ENCODE measurements around the gene SF3B2.
"Not testable (repeated sequence)": the region's sequence is repeated elsewhere in the genome, so short reads cannot be mapped to it uniquely, and the experiment has no call there.

SF3B2 gene

DNA sequence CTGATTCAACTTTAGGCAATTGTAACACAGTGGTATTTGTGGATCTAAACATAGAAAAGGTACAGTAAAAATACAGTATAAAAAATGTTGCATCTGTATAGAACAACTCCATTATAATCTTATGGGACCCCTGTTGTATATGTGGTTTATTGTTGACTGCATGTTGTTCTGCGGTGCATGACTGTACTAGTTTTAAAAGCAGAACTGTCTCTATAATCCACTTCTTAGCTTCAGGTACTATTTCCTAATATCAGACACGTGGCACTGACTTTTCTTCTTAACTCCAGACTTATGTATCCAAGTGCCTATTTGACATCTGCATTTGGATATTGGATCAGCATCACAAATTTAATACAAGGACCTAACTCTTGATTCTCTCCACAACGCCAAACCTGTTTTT, 59.0 kb downstream of the SF3B2 start:
- DNase-seq (ENCODE audit: low read depth), result no peak

- peak; percentile 15 for DNase-seq (ENCODE audit: low read depth)
These were observed 59.9 kb downstream of the SF3B2 start for GRCh38 chr11:66112041-66112491.

GRCh38 chr11:66112601-66113499, 60.7 kb downstream of the SF3B2 start:
- peak; percentile 97 for DNase-seq (ENCODE audit: low read depth)

DNA sequence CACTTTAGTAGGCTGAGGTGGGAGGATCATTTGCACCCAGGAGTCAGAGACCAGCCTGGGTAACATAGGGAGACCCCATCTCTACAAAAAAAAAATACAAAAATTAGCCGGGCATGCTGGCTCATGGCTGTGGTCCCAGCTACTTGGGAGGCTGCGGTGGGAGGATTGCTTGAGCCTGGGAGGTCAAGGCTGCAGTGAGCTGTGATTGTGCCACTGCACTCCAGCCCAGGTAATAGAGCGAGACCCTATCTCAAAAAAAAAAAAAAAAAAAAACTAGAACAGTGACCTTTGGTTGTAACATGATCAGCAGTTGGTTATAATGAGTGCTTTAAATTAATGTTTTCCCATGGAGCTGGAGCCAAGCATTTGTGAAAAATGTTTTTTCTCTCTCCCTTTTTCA, 62.8 kb downstream of the SF3B2 start:
- not testable (repeated sequence) for DNase-seq (ENCODE audit: low read depth)

DNA sequence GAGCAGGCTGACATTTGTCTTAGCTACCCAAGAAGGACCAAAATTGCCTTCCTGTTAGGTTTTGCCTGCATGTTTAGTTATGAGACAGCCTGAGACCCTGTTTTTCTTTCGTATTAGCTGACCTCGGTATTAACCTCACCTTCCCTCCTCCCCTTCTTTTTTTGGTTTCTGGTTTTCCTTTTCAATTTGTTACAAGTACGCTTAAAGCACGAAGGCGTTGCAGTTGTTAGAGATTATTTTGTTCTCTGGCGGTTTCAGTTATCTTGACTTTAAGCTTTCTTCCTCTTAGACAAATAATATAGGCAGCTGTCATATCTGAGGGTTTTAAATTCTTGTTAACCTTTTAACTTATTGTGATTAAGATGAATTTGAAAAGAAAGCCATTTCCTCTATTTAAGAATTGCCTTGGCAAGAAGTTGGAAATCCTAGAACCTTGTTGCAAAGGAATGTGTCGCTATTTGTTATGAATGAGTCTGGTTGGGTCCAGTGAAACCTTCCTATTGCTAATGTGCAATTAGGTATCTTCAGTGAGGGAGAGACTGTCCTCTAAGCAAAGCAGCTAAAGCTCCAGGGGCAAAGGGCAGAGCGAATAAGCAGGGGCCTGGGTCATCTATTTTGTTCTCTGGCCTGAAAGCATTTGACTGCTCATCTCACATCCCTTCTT, 63.6 kb downstream of the SF3B2 start:
- no peak for DNase-seq (ENCODE audit: low read depth)

GRCh38 chr11:66116576-66117361, 64.6 kb downstream of the SF3B2 start:
- DNase-seq (ENCODE audit: low read depth), result no peak

- no peak for DNase-seq (ENCODE audit: low read depth)
These were observed 66.7 kb downstream of the SF3B2 start for GRCh38 chr11:66118847-66119246.

Data from ELR (cell line).